ENCODE results near the gene VAV2.

- TF ChIP-seq POLR2A (IDR thresholded peaks at IDR 0.05; ENCODE audit: low read depth, low read length), result no peak
- TF ChIP-seq FOS (IDR thresholded peaks at IDR 0.05; ENCODE audit: low read depth, low read length), result no peak
- TF ChIP-seq, protein P1, sequence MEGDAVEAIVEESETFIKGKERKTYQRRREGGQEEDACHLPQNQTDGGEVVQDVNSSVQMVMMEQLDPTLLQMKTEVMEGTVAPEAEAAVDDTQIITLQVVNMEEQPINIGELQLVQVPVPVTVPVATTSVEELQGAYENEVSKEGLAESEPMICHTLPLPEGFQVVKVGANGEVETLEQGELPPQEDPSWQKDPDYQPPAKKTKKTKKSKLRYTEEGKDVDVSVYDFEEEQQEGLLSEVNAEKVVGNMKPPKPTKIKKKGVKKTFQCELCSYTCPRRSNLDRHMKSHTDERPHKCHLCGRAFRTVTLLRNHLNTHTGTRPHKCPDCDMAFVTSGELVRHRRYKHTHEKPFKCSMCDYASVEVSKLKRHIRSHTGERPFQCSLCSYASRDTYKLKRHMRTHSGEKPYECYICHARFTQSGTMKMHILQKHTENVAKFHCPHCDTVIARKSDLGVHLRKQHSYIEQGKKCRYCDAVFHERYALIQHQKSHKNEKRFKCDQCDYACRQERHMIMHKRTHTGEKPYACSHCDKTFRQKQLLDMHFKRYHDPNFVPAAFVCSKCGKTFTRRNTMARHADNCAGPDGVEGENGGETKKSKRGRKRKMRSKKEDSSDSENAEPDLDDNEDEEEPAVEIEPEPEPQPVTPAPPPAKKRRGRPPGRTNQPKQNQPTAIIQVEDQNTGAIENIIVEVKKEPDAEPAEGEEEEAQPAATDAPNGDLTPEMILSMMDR (conservative IDR thresholded peaks at IDR 0.05; ENCODE audit: low read depth, low read length), result no peak
- no peak for TF ChIP-seq SMC3 (IDR thresholded peaks at IDR 0.05; ENCODE audit: low read depth, low read length)
- no peak for TF ChIP-seq MXI1 (IDR thresholded peaks at IDR 0.05; ENCODE audit: borderline replicate concordance, low read depth, low read length)
- TF ChIP-seq USF2 (IDR thresholded peaks at IDR 0.05; ENCODE audit: low read depth, low read length), result no peak
- TF ChIP-seq ELK1 (IDR thresholded peaks at IDR 0.05; ENCODE audit: borderline replicate concordance, low read depth, low read length), result no peak
- TF ChIP-seq CEBPB (IDR thresholded peaks at IDR 0.05; ENCODE audit: low read depth, low read length), result no peak
- no peak for TF ChIP-seq MAZ (IDR thresholded peaks at IDR 0.05; ENCODE audit: borderline replicate concordance, low read depth, low read length)
- TF ChIP-seq BHLHE40 (IDR thresholded peaks at IDR 0.05; ENCODE audit: low read depth, low read length), result no peak
- TF ChIP-seq RFX5 (IDR thresholded peaks at IDR 0.05; ENCODE audit: low read depth, low read length), result no peak
Measured at GRCh38 chr9:133954862-133955529, 37.1 kb downstream of the VAV2 start.
